GM21529 (cell line): ENCODE data around the gene BCORL1.
A peak's percentile ranks its signal among the peaks of the same experiment; 100 is the strongest.

Experiments
- ATAC-seq: cut with Tn5 transposase; IDR thresholded peaks from one replicate; pipeline ENCODE4 v1.9.1; 2021; ENCODE audit not compliant: unreplicated experiment

Gene BCORL1

DNA sequence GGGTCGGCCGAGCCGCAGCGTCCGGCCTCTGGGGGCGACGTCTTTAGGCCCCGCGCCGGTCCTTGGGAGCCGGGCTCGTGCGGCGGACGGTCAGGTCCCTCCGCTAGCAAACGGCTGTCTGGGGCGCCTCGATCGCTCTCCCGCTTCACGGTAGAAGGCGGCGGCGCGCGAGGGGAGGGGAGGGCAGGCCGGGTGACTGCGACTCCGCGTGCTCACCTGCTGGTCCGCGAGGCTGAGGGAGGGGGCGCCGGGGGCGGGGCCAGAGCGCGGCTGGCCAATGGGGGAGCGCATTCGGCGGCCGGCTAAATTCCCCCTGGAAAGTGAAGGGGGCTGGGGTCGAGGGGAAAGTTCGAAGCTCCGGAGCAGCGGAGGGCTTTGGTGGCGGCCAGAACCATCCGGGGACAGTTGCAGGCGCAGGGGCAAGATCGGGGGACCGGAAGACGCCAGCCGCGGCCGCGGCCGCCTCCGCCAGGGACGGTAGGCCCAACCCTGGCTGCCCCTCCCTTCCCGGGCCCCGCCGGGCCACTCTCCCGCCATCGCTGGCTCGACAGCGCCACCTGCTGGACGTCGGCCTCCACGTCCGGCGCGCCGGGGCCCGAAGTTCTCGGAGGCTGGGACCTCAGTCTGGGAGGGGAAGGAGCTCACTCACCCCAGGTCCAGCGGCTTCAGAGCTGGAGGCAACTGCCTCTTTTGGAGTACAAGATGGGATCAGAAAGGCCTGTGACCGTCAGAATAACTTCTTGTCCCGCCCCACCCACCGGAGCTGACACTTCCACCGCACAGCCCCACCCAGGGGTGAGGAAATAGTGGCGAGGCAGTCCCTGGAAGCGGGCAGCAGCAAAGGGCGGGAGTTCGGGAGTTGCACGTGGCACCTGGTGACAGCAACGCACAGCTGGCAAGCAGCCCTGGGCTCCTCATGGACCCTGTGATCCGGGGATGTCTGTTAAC is 78.0 kb downstream of the BCORL1 start:
- peak; percentile 90 for ATAC-seq

GRCh38 chrX:130066975-130067615 is 84.7 kb downstream of the BCORL1 start:
- no peak for ATAC-seq

GRCh38 chrX:130071611-130072344 is 89.3 kb downstream of the BCORL1 start:
- ATAC-seq, result no peak

DNA sequence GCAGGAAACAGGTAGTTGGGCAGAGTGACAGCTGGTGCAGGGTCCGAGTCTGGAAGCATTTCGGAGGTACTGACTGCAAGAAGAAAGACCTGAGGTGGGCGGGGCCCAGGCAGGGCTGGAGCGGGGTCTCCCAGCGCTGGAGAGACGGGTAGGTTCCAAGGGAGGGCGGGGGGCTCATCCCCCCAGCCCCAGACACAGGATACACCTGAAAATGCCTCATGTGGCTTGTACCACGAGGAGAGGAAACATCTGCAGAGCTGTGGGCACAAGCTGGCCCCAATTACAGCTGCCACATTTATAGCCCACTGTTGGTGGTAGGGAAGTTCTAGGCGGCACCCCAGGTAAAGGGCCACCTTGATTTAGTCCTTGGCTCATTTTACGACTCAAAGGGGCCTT is 89.9 kb downstream of the BCORL1 start:
- no peak for ATAC-seq

GRCh38 chrX:130075777-130076176 is 93.3 kb downstream of the BCORL1 start:
- ATAC-seq, result no peak

- ATAC-seq, result peak; percentile 20
Measured at GRCh38 chrX:130079824-130080406, 97.5 kb downstream of the BCORL1 start.

GRCh38 chrX:130080791-130081367 is 98.4 kb downstream of the BCORL1 start:
- no peak for ATAC-seq

DNA sequence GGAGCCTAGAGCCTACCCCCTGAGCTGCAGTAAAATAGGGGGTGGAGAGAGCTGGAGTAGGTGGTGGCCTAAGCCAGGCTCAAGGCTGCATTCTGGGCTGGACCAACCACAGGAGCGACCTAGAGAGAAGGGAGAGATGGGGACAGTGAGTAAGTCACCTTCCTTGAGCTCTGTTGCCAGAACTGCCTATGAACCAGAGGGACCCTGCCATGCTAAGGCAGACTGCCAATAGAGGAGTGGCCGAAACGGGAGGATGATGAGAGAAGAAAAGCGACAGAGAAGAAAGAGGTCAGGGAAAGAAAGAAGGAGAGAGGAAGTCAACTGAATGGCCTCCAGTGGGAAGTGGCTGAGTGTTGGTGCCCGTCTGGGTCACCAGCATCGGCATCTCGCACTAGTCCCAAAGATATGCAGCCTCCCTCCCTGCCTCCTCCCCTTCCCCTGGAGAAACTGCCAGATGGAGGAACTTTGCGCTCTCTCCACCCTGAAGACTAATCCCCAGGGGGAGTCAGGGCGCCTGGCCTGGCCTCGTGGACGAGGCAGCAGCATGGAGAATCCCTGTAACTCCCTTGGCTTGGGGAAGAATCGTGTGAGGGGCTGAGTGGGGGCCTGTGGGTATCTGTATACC is 99.1 kb downstream of the BCORL1 start:
- no peak for ATAC-seq

DNA sequence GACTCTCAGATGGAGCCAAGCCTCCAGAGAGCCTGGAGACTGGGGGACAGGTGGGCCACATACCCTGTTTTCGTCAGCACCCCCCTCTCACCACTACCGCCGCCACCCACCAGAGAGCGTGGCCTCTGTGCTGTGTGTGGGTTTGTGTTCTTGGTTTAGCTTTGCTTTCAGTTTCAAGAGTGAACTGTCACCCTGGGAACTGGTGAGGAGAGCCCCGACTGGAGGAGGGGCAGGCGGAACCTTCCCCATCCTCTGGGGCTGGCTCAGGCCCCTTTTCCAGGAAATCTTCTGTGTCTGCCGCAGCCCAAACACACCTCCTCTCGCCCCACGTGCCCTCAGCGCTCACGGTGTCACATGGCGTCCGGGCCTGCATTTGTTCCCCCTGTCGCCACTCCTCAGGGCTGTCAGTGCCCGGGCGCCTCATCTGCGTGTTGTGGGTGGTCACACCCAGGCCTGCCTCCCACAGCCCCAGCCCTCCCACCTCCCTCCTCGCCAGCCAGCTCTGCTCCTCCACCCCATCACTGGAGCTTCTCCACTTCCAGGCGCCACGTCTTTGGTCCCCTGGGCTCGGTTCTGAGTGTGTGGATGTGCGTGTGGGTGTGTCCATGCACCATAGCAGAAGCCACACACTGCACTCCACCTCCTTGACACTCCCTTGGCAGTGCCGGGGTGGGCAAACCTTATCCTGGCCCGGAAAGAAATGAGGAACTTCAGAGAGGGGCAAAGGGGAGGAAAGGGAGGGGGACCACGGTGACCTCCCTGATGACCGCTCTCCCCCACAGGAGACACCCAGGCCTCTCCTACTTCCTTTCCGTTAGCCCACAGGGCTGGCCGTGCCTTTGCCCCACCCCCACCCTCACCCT is 100.0 kb downstream of the BCORL1 start:
- ATAC-seq, result peak; percentile 57

DNA sequence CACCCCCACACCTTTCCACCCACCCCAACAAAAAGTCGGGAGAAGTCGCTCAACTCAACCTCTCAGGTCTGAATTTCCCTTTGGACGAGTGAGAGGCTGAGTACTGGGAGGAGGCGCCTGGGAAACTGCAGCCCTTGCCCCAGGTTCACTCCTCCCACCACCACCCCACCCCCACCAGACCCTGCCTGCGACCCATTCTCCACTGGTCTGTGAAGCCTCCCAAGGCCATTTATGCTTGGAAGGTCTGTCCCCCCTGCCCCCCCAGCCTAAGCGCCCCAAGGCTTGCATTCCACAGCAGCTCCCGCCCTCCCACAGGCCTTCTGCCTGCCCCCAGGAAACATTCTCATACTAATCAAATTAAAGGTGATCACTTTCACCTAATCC is 100.7 kb downstream of the BCORL1 start:
- ATAC-seq, result no peak

GRCh38 chrX:130083656-130084382 is 101.4 kb downstream of the BCORL1 start:
- peak; percentile 29 for ATAC-seq

DNA sequence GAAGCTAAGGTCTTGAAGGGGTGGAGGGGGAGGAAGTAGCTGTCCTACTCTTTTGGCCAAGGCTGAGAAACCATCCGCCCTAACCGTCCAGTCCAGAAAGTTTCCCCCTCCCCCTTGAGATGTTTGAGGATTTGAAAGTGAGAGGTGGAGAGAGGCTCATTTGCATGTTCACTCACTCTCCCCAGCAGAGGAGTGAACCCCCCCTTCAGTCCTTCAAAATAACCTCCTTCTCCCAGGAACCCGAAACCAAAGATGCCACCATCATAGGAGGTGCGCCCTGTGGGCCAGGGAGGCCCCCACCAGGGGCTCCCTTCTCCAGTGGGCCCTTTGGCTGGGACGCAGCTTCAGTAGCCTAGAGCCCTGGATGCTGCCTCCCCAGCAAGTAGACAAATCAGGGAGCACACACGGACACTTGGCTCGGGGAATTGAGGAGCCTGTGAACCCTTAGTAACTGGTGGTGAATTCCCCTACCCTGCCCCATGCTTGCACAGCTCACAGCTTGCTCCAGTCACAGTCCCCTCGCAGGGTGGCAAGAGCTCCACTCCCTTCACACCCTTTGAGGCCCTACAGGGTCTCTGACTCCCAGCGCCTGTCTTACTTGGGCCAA is 102.3 kb downstream of the BCORL1 start:
- peak; percentile 38 for ATAC-seq

- ATAC-seq, result no peak
Measured at GRCh38 chrX:130085551-130086446, 103.4 kb downstream of the BCORL1 start.

GRCh38 chrX:130086447-130087206 is 104.2 kb downstream of the BCORL1 start:
- peak; percentile 32 for ATAC-seq

GRCh38 chrX:130090364-130090763 is 107.9 kb downstream of the BCORL1 start:
- no peak for ATAC-seq

- ATAC-seq, result peak; percentile 98
Measured at GRCh38 chrX:130091980-130092522, 109.6 kb downstream of the BCORL1 start.
